Upper lobe of left lung (tissue), 4 donors: Measurements from ENCODE around the gene TMEM138.

Experiments used
- CTCF ChIP-seq, 6 experiments: fragments of 450-650 bp in 4 of 6; fragments of 200-600 bp in 2 of 6; sonication (generic) in 2 of 6; IDR thresholded peaks; one replicate each; pipeline ENCODE4 v1.5.1; 2016 to 2019; ENCODE audit warnings: antibody characterized with exemption in 6 of 6
- EP300 ChIP-seq, 4 donors: sonication (generic); formaldehyde crosslinking; IDR thresholded peaks; one replicate each; pipeline ENCODE4 v1.5.1; 2017; ENCODE audit warnings: antibody characterized with exemption in 4 of 4, control low read depth in 2 of 4
- POLR2A ChIP-seq, 4 donors: fragments of 450-650 bp; IDR thresholded peaks; one replicate each; pipeline ENCODE4 v1.5.1; 2016 to 2017; ENCODE audit warnings: antibody characterized with exemption in 4 of 4, mild to moderate bottlenecking in 2 of 4
- POLR2AphosphoS5 ChIP-seq, 2 donors: sonication (generic); formaldehyde crosslinking; IDR thresholded peaks; one replicate each; pipeline ENCODE4 v1.5.1; 2017; ENCODE audit warnings: antibody characterized with exemption in 2 of 2

- no peak for TF ChIP-seq CTCF (IDR thresholded peaks at IDR 0.05)
- TF ChIP-seq POLR2A (IDR thresholded peaks at IDR 0.05) = no peak
- no peak for TF ChIP-seq POLR2AphosphoS5 (IDR thresholded peaks at IDR 0.05)
- TF ChIP-seq EP300 (IDR thresholded peaks at IDR 0.05) = no peak
These were observed 54.8 kb downstream of the TMEM138 start for GRCh38 chr11:61416941-61417340.
